ENCODE results near the gene F5. TPM values are rescaled to one million over a fixed set of nuclear protein-coding genes. Genes with fewer than 3 reads are reported as not detected.
A peak's percentile ranks its signal among the peaks of the same experiment; 100 is the strongest.

The F5 gene
- 11.8 TPM for total RNA-seq
- long read RNA-seq, partial matches to known transcripts, result 5 of 7 reads
- long read RNA-seq, other reads (novel, unspliced or antisense), result 2 of 7 reads

DNA sequence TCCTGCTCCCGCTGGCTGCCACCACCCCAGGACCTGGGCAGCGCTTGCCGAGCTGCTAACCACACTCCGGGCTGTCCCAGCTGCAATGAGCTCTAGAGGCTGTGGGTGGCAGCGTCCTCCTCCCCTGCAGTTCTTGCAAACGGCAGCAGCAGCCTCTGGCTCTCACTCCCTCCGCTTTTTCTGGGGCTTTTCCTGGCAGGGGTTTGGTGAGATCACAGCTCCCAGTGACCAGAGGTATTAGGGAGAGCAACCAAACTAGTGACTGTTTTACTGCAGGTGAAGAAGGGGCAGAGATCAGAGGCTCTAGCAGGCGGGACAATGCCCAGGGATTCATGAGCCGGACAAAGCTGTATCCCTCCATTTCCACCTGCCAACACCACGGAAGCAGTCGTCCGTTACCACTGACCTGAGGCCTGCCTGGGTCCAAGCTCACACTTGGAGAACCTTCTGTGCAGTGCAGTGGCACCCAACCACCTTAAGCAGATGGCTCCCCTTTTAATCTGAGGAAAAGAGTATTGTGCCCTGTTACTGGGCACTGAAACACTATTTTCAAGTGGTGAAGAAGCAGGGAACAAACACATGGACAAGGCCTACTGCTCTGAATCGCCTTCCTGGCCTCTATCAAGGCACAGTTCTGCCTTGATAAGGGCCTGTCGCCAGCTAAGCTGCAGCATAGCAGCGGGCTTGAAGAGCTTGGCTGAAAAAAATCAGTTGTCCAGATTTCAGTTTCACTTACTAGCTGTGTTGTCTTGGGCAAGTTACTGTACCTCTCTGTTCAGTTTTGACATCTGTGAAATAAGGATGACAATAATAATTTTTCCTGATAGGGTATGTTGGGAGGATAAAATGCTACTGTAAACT, at the start of gene F5:
Gene F5 (minus strand): TSS at position 87 of the 861 bp plus-strand sequence. CDS start 95 bp downstream, outside the sequence.
- intact Hi-C loops (cut with micrococcal nuclease), result no loop called here
- peak; percentile 99 for ATAC-seq
- peak; percentile 84 for DNase-seq

DNA sequence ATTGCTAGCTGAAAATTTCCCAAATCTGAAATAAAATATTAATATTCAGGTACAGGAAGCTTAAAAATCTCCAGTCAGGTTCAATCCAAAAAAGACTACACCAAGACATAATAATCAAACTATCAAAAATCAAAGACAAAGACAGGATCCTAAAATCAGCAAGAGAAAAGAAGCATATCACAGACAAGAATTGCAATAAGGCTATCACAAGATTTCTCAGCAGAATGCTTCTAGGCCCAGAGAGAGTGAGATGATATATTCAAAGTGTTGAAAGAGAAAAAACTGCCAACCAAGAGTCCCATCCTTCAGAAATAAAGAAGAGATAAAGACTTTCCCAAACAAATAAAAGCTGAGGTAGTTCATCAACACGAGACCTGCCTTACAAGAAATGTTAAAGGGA, 48.6 kb upstream of the F5 start:
- no peak for DNase-seq
- intact Hi-C loops (cut with micrococcal nuclease), result no loop called here
- ATAC-seq, result no peak

DNA sequence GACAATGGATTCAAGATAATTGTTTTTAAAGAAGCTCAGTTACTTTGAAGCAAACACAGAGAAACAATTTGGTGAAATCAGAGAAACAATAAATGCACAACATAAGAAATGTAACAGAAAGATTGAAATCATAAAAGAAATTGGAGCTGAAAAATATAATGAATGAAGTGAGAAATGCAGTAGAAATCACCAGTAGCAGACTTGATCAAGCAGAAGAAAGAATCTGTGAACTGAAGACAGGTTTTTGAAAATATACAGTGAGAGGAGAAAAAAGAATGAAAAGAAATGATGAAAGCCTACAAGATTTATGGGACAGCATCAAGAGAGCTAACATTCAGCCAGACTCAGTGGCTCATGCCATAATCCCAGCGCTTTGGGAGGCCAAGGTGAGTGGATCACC, 47.9 kb upstream of the F5 start:
- intact Hi-C loops (cut with micrococcal nuclease), result no loop called here
- DNase-seq (no peak), ATAC-seq (no peak)

DNA sequence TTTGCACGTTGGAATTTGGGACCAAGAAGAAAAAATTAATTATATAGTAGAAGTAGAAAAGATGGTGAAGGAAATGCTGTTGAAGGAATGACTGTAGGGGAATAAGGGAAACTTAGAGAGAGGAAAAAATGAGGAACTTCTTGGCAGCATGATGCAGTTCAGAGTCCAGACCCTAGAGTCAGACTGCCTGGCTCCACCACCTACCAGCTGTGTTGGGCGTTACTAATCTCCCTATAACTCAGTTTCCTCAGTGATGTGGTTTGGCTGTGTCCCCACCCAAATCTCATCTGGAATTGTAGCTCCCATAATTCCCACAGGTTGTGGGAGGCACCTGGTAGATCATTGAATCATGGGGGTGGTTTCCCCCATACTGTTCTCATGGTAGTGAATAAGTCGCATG, 45.0 kb upstream of the F5 start:
- intact Hi-C loops (cut with micrococcal nuclease), result no loop called here
- no peak for ATAC-seq
- DNase-seq, result no peak

DNA sequence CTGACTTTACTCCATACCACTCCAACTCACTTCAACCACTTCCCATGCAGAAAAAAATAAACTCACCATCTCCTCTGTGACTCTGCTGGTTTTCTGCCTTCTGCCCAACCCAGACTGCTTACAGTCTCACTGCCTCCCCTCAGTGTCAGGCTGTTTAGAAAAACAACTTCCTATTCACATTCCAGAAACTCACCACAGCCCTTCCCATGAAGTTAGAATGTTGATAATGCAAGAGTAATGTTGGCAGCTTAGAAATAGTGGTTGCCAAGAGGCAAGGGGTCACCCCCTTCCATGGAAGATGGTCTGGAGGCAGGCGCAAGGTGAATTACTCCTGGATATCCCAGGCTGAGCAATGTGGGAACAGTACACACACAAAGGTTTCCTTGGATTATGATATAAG, 43.7 kb upstream of the F5 start, which contains the start of gene SELP:
Gene SELP (minus strand): TSS at position 119 of the 400 bp plus-strand sequence. CDS start 50 bp downstream, at position 69.
- intact Hi-C loops (cut with micrococcal nuclease), result no loop called here
- DNase-seq (no peak), ATAC-seq (no peak)

DNA sequence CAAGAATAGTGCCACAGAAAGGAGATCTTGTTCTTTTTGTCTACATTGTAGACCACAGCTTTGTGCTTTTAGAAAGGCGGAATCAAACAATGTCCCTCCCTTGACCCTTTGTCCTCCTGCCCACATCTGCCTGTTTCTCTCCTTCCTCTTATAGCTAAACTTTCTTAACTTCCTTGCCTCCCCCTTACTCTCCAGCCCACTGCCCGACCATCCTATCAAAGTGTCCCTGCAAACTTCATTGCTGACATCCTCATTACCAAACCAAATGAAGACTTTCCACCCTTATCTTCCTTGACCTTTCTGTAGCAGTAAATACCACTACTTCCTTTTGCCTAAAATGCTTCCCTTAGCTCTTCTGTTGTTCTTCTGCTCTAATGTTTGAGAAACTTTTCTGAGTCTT, 38.6 kb upstream of the F5 start:
- DNase-seq, result no peak
- intact Hi-C loops (cut with micrococcal nuclease), result no loop called here
- ATAC-seq, result no peak

DNA sequence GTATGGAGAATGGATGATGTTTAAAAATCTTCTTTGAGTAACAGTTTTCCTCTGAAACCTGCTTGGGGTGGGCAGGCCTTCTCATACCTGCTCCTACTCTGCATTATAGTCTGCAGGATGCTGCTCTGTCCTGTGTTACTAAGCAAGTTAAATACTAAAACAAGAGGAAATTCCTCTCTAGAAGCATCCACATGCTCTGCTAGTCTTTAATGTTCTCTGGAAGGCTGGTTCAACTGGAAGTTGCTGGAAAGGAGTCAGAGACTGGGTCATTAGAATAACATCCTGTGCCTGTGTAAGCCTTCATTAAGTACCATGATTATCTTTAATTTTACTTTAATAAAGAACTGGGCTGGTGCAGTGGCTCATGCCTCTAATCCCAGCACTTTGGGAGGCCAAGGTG, 37.8 kb upstream of the F5 start:
- DNase-seq (no peak), ATAC-seq (no peak)
- intact Hi-C loops (cut with micrococcal nuclease), result no loop called here

DNA sequence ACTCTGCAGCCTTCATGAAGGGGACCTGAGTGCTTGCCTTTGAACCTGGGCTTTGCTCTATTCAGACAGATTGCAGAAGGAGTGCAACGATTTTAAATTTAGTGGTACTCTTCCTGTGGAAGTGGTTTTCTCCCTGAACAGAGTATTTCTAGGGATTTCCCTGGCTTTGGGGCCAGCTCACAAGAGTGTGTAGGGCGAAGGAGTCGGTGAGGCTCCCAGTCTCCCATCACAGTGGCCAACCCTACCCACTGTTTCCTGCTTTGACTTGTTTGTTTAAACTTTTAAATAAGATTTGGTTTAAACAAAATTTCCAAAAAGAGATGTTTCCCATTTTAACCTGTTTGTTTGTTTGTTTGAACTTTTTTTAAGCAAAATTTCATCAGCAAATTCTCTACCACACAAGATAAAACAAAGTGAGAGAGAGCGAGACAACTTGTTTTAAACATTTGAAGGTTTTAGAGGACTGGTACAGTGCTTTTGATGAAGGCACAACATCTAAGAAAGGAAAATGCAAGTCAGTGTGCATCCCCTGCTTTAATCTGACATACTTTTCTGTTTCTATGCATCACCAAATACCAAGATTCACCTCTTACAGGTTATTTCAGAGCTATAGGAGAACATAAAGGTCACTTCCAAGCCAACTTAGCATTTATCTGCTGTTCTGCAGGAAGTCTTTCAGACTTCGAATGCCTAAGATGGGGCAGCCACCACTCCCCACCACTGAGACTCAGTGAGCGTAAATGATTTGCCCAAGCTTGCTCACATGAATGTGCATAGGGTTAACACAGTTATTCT, 37.0 kb upstream of the F5 start:
- ATAC-seq (no peak), DNase-seq (no peak)
- intact Hi-C loops (cut with micrococcal nuclease), result no loop called here

DNA sequence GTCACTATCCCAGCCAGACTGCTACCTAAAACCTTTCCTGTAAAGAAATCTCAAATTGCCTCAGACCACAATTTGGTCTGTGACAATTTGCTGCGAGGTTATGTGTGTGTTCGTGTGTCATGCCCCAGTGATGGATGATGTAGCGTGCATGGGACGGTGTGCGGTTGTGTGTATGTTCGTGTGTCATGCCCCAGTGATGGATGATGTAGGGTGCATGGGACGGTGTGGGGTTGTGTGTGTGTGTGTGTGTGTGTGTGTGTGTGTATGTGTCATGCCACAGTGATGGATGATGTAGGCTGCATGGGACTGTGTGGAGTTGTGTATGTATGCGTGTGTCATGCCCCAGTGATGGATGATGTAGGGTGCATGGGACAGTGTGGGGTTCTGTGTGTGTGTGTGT, 34.3 kb upstream of the F5 start:
- DNase-seq (no peak), ATAC-seq (no peak)
- intact Hi-C loops (cut with micrococcal nuclease), result no loop called here

DNA sequence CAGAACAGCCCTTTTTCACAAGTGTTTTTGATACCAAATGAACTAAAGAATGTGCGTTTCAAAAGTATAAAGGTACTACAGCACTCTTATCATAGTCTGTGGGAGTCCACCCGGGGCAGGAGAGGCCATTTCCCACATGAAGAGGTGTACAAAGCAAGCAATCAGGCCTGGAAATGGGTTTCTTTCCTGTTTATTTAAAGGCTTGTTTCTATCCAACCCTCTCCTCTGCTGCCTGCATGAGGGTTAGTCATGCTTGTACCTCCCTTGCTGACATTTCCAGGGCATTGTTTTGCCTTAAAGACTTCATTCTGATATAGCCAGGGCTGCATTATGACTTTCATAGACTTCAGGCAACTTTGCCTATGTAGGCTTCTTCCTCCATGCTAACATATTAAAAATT, 32.1 kb upstream of the F5 start:
- intact Hi-C loops (cut with micrococcal nuclease), result no loop called here
- ATAC-seq (no peak), DNase-seq (no peak)

DNA sequence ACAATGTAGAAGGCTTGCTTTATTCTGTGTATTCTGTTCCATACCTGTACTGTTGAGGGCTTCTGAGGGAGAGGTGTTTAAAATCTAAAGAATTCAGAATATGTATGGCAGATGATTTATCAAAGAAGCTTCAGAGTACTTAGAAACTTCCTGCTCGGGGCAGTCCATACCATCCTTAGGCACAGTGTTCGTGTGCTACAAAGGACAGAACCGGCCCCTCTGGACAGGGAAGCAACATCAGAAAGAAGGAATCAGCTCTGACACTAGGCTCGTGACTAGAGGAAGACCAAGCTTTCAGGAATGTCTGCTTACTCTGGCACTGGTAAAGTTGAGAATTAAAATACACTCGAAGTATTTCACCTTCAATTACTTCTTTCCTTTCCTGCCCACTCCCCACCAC, 29.5 kb upstream of the F5 start:
- intact Hi-C loops (cut with micrococcal nuclease), result no loop called here
- DNase-seq, result no peak
- no peak for ATAC-seq

DNA sequence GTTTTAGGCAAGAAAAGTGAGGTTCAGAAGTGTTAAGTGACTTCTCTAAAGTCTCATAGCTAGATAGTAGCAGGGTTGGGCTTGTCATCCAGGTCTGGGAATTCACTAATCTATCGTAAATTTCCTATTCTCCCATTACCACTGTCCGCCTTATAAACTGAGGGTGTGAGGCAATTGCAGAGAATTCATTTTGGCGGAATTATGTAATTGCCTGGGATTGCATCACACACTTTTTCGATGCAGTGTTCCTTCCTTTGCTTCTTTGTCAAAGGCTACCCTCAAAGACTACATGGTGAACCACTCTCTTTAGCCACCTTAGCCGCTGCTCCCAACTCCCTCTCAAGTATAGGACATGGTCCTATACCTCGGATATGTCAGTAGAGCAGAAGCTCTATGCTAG, 24.6 kb upstream of the F5 start:
- ATAC-seq (no peak), DNase-seq (no peak)
- intact Hi-C loops (cut with micrococcal nuclease), result no loop called here

DNA sequence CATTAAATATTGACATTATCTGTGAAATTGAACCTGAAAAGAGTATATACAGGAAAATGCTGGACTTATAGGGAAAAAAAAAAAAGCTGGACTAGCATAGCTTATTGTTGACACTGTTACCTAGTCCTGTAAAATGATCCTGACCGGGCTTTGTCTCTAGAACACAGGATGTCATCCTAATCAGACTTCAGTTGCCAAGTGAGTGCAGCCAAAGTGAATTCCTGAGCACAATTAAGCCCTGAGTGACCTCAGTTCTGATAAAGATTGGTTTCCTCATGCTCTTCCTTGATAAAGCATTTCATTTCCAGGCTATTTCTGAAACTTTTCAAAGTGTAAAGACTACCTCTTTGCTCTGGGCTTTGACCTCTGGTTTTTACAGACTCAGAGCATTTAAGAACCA, 23.8 kb upstream of the F5 start:
- ATAC-seq (peak; percentile 96), DNase-seq (no peak)
- intact Hi-C loops (cut with micrococcal nuclease), result no loop called here

DNA sequence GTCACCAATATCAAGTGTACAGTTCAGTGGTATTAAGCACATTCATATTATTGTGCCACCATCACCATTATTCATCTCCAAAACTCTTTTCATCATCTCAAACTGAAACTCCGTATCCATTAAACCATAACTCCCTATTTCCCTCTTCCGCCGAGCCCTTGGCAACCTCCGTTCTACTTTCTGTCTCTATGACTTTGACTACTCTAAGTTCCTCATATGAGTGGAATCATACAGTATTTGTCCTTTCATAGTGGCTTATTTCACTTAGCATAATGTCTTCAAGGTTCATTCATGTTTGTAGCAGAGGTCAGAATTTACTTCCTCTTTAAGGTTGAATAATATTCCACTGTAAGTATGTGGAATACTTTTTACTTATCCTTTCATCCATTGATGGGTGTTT, 21.9 kb upstream of the F5 start:
- ATAC-seq (no peak), DNase-seq (no peak)
- intact Hi-C loops (cut with micrococcal nuclease), result no loop called here

DNA sequence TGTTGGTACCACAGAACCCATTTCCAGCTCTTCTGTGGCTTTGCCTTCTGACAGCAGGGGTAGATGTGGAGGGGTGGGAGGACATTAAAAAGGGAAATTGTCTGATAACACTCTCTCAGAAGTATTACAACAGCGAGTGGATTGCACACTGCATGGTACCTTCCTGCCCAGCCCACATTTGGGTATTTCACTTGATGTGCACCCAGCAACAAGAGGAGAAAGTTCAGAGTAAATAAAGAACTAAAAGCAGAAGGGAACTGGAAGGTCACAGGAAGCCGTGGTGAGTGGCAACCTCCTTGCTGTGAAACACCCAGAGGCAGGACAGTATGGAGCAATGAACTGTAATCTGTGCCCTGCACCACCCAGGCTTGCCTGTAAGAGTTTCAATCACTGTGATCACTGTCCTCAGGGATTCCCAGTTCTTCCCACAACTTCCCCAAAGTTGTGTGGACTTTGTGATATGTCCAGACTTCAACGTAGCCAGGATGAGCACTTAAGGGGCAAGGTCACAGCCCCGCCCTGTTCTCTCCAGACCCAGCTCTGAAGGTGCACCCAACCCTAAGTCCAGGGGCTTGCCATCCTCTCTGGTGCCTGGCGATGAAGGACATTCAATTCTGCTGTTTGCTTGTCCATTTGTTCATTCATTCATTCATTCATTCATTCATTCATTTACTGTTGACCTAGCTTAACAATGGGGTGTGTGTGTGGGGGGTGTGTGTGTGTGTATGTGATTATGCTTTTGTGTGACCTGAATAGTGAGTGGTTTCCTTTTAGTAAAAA, 18.7 kb upstream of the F5 start:
- ATAC-seq (peak; percentile 58), DNase-seq (no peak)
- intact Hi-C loops (cut with micrococcal nuclease), result no loop called here

DNA sequence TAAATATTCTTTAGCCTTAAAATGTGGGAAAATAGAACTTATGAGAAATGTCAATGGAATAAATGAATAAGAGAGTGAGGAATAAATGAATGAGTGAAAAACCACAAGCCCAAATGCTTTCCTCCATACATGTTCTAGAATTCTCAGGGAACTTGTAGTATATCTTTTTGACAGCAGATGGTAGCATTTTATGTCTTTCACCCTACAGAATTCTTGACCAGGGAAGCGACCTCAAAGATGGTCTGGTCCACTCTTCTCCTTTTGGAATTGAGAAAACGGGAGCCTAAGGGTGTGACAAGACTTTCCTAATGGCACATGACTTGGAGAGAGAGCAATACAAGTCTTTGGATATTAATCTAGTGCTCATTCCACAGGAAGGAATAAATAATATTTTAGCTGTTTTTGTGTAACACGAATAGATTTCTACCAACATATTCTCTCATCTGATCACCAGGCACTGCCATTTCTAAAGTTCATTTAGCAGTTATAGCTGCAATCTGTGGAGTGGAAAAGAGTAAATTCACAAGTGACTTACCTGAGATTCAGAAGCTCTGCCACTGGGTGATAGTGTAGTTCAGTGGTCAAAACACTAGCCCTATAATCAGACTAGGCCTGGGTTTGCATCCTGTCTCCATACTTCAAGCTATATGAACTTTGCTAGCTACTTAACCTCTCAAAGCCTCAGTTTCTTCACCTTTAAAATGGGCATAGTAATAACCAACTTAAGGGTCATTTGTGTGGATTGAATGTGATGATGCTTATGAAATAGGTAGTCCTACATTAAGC, 15.0 kb upstream of the F5 start:
- ATAC-seq, result peak; percentile 40
- intact Hi-C loops (cut with micrococcal nuclease), result no loop called here
- no peak for DNase-seq

DNA sequence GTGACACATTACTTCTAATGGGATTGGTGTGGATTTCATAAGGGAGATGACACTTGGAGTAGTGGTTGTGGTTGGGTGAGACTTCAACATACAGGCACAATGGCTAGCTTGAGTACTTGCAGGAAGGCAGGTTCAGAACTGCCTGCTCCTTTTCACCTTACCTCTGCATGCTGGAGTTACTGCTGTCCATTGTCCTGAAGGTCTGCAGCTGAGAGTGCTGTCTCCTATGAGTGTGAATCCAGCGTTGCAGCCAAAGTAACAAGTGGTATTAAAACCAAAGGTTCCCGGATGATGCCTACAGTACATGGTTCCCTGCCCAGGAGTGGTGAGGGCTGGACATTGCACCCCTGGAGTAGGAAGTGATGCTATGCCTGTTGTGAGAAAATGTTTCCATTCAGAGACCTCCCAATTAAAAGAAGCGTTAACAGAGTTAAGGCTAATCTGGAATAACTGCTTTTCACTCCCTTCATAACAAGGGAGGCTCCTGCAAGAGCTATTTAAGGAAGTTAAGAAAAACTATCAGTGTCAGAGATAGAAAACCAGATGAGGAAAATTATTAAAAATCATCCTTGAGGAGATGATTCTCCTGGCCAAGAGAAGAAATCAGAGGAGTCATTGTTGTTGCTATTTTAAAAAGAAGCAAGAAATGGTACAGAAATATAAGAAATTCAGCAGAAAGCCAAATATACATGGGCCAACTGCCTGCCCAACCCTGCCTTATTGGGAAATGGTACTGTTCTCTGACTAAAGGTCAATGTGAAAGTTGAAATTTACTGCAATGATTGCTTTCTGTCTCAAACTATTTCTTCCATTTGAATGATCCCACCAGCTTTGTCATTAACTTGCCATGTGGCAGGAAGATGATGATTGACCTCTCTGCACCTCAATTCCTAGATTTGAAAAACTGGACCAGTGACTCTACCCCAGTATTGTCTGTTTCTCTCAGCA, 9.8 kb upstream of the F5 start:
- intact Hi-C loops (cut with micrococcal nuclease), result loop anchor here (5.0 kb wide), 1 partner anchor 116 kb away; the partner anchor contains the start of gene SELL
- ATAC-seq, result no peak

DNA sequence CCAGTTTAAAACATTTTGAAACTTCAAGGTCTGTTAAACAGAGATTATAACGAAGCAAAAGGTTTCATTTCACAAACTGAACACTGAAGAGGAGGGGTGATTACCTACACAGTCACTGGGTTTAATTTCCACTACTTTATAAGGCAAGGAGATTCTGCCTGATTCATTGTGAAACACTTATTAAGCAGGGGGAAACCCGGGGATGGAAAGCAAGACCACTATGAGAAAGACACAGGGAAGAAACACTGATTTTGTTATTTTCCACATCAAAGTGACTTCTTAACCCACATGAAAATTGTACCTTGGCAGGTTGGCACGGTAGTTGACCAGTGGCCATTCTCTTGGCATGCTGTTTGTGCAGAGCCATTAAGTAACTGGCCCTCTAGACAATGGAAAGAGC, 8.1 kb upstream of the F5 start:
- DNase-seq (no peak), ATAC-seq (no peak)
- intact Hi-C loops (cut with micrococcal nuclease), result no loop called here

More for the DNA sequence above, 9.8 kb upstream of the F5 start:
- DNase-seq, result no peak
